ENCODE measurements around the gene DNM2. TPM values are rescaled to one million over a fixed set of nuclear protein-coding genes. Genes with fewer than 3 reads are reported as not detected.

The DNM2 gene
- total RNA-seq, 4 donors from 2014 or later: 182 to 245 (median 218) TPM

DNA sequence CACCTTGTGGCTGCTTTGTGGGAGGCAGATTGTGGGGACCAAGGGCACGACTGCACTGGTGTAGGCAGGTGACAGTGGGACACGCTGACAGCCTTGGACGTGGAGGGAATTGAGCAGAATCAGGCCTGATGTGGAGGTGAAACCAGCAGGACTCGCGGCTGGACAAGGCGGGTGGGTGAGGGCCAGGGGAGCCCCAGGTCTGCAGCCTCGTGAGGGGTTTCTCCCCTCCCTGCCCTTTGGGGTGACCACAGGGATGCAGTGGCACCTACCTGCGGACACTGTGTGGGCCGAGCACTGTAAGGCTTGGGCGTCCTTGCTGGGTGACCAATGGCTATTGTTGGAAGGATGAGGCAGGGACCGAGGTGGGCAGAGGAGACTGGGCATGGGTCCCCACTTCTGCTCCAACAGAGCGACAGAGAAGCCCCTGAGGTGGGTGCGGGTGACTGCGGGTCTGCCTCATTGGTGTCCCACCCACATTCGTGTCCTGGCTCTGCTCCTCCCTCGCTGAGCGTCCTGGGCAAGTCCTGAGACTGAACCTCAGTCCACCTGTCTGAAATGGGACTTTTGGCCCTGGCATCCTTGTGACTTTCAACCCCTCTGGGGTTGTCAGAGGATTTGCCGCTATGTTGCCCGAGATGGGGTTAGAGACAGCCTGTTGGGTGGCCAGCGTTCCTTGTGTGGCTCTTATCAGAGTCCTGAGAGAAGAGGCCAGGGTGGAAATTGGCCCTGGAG is 30.5 kb downstream of the DNM2 start:
- TF ChIP-seq POLR2A (IDR thresholded peaks at IDR 0.05) (no peak), CTCF (IDR thresholded peaks at IDR 0.05) (no peak)
- intact Hi-C loops (cut with DNase I; ENCODE audit: low total_unique reads): no loop called here
- no peak overlapping the region for H3K4me3 ChIP-seq (ENCODE audit: low read depth, poor library complexity, severe bottlenecking)
- WGBS, 2 donors: 79 to 82% methylated on average over 9 to 12 of the region's 20 CpGs
- DNase-seq (ENCODE audit: low spot score in 2 of 2): no peak

GRCh38 chr19:10748927-10749434 is 31.1 kb downstream of the DNM2 start:
- H3K4me3 ChIP-seq (ENCODE audit: low read depth, poor library complexity, severe bottlenecking): no peak overlapping the region
- TF ChIP-seq CTCF (IDR thresholded peaks at IDR 0.05) (no peak), POLR2A (IDR thresholded peaks at IDR 0.05) (no peak)
- DNase-seq (ENCODE audit: low spot score in 2 of 2): no peak
- intact Hi-C loops (cut with DNase I; ENCODE audit: low total_unique reads): no loop called here
- 26 to 34% methylated on average over 8 to 10 of the region's 10 CpGs for WGBS, 2 donors

DNA sequence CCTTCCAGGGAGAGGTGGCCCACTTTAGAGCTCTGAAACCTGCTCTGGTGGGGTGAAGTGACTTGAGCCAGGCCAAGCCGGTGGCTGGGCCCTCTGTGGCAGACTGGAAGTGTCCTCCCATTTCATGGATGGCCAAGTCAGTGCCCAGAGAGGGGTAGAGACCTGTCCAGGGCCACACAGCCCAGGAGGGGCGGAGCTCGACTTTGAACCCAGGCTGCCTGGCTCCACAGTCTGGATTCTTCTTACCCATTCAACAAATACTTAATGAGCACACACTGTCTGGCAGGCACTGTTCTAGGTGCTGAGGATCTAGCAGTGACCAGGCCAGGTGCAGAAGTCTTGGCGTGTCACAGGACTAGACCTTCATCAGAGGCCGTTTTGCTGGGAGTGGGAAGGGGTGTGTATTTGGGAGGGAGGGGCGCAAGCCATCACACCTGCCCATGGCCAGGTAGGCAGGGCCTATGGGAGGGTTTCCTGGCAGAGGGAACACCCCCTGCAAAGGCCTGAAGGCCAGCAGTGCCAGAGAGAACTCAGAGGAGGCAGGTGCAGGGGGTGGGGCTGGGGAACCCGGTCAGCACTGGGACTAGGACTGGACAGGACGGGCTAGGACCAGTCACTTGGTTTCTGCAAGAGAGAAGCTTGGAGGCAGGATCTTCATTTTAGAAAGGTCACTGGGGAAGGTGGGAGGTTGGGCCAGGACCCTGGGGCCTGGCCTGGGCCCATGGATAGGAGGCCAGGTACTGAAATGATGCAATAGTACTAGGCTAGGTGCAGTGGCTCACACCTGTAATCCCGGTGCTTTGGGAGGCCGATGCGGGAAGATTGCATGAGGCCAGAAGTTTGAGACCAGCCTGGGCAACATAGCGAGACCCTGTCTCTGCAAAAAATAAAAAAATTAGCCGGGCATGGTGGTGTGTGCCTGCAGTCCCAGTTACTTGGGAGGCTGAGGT is 31.8 kb downstream of the DNM2 start:
- TF ChIP-seq POLR2A (IDR thresholded peaks at IDR 0.05) (no peak), CTCF (IDR thresholded peaks at IDR 0.05) (no peak)
- no peak overlapping the region for H3K4me3 ChIP-seq (ENCODE audit: low read depth, poor library complexity, severe bottlenecking)
- DNase-seq (ENCODE audit: low spot score in 2 of 2): no peak
- 72 to 76% methylated on average over 12 to 13 of the region's 13 CpGs for WGBS, 2 donors
- intact Hi-C loops (cut with DNase I; ENCODE audit: low total_unique reads): no loop called here

DNA sequence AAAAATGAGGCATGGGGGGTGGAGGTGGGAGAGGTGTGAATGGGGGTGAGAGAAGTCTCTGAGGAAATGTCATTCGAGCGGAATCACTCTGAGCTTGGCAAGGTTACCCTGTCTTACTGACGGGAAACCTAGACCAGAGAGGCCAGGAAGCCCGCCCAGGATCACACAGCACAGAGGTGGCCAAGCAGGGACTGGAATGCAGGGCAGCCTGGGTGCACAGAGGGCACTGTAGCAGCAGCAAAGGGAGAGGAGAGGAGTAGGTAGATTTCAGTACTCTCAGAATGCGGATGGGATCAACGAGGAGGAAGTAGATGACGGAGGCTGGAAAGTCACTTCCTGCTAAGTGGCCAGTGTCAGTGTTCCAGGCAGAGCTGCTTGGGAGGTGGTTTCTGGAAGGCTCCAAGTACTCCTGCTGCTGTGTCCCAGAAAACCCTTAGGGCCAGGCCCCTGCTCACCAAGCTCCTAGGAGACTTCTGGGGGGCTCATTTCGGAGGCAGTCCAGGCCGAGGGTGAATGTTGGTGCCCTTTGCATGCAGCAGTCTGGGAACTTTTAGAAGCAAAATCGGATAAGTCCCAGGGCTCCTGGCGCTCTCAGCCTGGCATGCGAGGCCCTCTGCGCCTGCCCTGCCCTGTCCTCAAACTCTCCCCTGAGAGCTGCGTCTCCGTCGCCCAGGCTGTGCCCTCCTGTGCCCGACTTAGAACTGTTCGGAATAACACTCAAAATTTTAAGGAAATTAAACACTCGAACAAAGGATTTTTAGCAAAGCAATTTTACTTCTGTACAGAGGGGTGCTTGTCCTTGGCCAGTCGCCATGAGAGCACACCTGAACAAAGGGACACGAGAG is 33.5 kb downstream of the DNM2 start:
- no peak for DNase-seq (ENCODE audit: low spot score in 2 of 2)
- intact Hi-C loops (cut with DNase I; ENCODE audit: low total_unique reads): no loop called here
- H3K4me3 ChIP-seq (ENCODE audit: low read depth, poor library complexity, severe bottlenecking): no peak overlapping the region
- no peak for TF ChIP-seq CTCF (IDR thresholded peaks at IDR 0.05)
- WGBS, 2 donors: 57 to 58% methylated on average over 21 of the region's 21 CpGs

DNA sequence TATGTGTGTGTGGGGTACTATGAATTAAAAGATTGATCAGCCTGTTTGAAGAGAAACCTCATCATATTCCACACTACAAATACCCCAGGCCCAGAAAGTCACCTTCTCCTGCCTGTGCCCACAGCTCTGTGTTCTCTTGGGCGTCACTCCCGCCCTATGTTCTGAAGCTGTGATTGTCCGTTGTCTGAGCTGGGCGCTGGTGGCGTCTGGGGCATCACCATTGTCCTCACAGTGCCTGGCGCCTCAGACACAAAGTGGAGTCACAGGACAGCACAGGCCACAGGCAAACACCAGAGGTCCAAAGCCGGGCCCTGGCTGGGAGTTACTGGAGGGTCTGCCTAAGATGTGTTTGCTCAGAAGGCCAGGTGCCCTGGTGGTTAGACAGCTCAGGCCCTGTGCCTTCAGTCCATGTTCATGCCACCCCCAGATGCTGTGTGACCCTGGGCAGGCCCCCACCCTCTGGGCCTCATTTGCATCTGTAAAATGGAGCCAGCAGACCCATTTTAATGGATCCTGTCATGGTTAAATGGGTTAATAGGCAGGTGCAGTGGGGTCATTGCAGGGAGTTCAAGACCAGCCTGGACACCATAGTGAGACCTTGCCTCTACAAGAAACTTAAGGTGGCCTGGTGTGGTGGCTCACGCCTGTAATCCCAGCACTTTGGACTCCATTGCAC is 34.5 kb downstream of the DNM2 start:
- intact Hi-C loops (cut with DNase I; ENCODE audit: low total_unique reads): no loop called here
- TF ChIP-seq POLR2A (IDR thresholded peaks at IDR 0.05) (no peak), CTCF (IDR thresholded peaks at IDR 0.05) (no peak)
- 86 to 90% methylated on average over 8 of the region's 8 CpGs for WGBS, 2 donors

More for the DNA sequence above, 34.5 kb downstream of the DNM2 start:
- no peak overlapping the region for H3K4me3 ChIP-seq (ENCODE audit: low read depth, poor library complexity, severe bottlenecking)
- DNase-seq (ENCODE audit: low spot score in 2 of 2): no peak

All from lower leg skin (tissue), 4 donors.